WTC11 (cell line): Measurements from ENCODE around the gene STAT3.

Experiments used
- ATF3 ChIP-seq: sonication (generic); formaldehyde crosslinking; conservative IDR thresholded peaks from 2 replicates; pipeline ENCODE4 v1.8.1; 2022; ENCODE audit warnings: mild to moderate bottlenecking, missing genetic modification reagents
- CTCF ChIP-seq: fragments of 200-600 bp; IDR thresholded peaks from 2 replicates; pipeline ENCODE4 v1.8.0; 2022; ENCODE audit warnings: antibody characterized with exemption
- E2F5 ChIP-seq: sonication (generic); formaldehyde crosslinking; IDR thresholded peaks from 2 replicates; pipeline ENCODE4 v1.8.1; 2022; ENCODE audit warnings: mild to moderate bottlenecking, moderate library complexity, missing genetic modification reagents
- MAX ChIP-seq: sonication (generic); formaldehyde crosslinking; IDR thresholded peaks from 2 replicates; pipeline ENCODE4 v1.8.0; 2022; ENCODE audit warnings: mild to moderate bottlenecking, missing genetic modification reagents
- MXD4 ChIP-seq: fragments of 250-450 bp; sonication (Bioruptor Pico); IDR thresholded peaks from 2 replicates; pipeline ENCODE4 v1.8.0; 2021; ENCODE audit warnings: mild to moderate bottlenecking, moderate library complexity, borderline replicate concordance
- ZMAT4 ChIP-seq: fragments of 250-450 bp; sonication (Bioruptor Pico); IDR thresholded peaks from 2 replicates; pipeline ENCODE4 v1.9.0; 2021; ENCODE audit warnings: mild to moderate bottlenecking
- ZNF396 ChIP-seq: fragments of 250-450 bp; sonication (Bioruptor Pico); IDR thresholded peaks from 2 replicates; pipeline ENCODE4 v1.8.0; 2021; ENCODE audit warnings: mild to moderate bottlenecking, moderate library complexity, borderline replicate concordance

- TF ChIP-seq MAX: no peak
- no peak for TF ChIP-seq ATF3 (CRISPR knock-in tag)
- no peak for TF ChIP-seq CTCF
- TF ChIP-seq E2F5: no peak
- TF ChIP-seq ZNF396 (CRISPR knock-in tag): no peak
- no peak for TF ChIP-seq MXD4
- TF ChIP-seq ZMAT4 (CRISPR knock-in tag): no peak
These were observed 24.3 kb downstream of the STAT3 start for GRCh38 chr17:42363767-42364585.
